ENCODE data around the gene S100B.

The S100B gene

DNA sequence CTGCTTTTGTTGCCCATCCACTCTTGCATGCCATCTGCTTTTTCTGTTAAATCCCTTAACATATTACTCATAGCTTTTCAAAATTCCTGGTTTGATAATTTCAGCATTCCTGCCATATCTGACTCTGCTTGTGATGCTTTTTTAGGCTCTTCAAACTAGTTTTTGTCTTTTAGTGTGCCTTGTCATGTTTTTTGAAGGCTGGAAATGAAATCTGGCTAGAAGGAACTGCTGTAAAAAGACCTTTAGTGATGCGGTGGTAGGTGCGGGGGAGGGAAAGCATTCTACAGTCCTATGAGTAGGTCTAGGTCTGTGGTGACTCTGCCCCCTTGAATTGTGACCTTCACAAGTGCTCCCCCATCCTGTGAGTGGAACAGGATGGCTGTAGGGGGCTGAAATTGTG, 15.0 kb upstream of the S100B start:
- H3K4me1 ChIP-seq (ENCODE audit: control insufficient read depth, low read depth, low read length): no peaks in the 10 kb centered on the region
- H3K79me1 ChIP-seq (ENCODE audit: low read length): no peaks in the 10 kb centered on the region
- H3K4ac ChIP-seq (ENCODE audit: low read depth, low read length): no peak overlapping the region
- DNase-seq: no peak
- no peak overlapping the region for H3K9ac ChIP-seq (ENCODE audit: low read length)
- no peak overlapping the region for H3K4me2 ChIP-seq (ENCODE audit: low read length)
- no peak overlapping the region for H2BK5ac ChIP-seq (ENCODE audit: low read length)
- no peak overlapping the region for H2BK120ac ChIP-seq (ENCODE audit: low read depth, low read length)
- no peak overlapping the region for H4K8ac ChIP-seq (ENCODE audit: low read depth, low read length)
- H4K5ac ChIP-seq (ENCODE audit: low read length): no peak overlapping the region
- no peak overlapping the region for H2BK15ac ChIP-seq (replicated peaks; ENCODE audit: low read depth)
- H3K4me3 ChIP-seq (ENCODE audit: low read length): no peak overlapping the region
- H2AK5ac ChIP-seq (ENCODE audit: low read length): no peak overlapping the region
- H3K23ac ChIP-seq (ENCODE audit: low read length): no peak overlapping the region
- no CpG with 5 or more reads among the region's 2 CpGs for WGBS (ENCODE audit: extremely low coverage, insufficient coverage, low lambda C conversion rate)
- no peaks in the 10 kb centered on the region for H3K27me3 ChIP-seq (ENCODE audit: insufficient read depth, low read length, poor library complexity)
- no peak overlapping the region for H3K18ac ChIP-seq (ENCODE audit: low read length)
- H3K79me2 ChIP-seq (ENCODE audit: control insufficient read depth, insufficient read depth, low read length): no peaks in the 10 kb centered on the region
- H3K27ac ChIP-seq (ENCODE audit: low read depth, low read length): no peak overlapping the region
- H3K36me3 ChIP-seq (ENCODE audit: control insufficient read depth, insufficient read depth, low read length): no peaks in the 10 kb centered on the region
- H3K56ac ChIP-seq (ENCODE audit: low read length): no peak overlapping the region

DNA sequence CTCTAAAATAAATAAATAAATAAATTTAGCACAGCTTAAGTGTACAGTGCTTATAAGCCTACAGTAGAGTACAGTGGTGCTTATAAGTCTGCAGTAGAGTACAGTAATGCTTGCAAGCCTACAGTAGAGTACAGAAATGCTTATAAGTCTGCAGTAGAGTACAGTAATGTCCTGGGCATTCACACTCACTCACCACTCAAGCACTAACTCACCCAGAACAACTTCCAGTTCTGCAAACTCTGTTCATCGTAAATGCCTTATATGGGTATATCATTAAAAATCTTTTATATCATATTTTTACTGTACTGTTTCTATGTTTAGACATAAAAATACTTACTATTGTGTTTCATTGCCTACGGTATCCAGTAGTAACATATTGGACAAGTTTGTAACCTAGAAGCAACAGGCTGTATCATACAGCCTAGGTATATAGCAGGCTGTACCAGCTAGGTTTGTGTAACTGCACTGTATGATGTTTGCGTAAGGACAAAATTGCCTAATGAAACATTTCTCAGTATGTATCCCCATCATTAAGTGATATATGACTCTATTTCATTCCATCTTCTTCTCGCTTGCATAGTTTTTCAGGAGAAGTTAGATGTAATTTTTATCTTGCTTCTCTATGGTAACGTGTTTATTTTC, 14.0 kb upstream of the S100B start:
- Histone ChIP-seq H3K4ac (ENCODE audit: low read depth, low read length) (no peak overlapping the region), H3K23ac (ENCODE audit: low read length) (no peak overlapping the region), H3K56ac (ENCODE audit: low read length) (no peak overlapping the region), H3K4me3 (ENCODE audit: low read length) (no peak overlapping the region), H3K4me2 (ENCODE audit: low read length) (no peak overlapping the region), H2BK120ac (ENCODE audit: low read depth, low read length) (no peak overlapping the region), H3K27me3 (ENCODE audit: insufficient read depth, low read length, poor library complexity) (no peaks in the 10 kb centered on the region), H3K36me3 (ENCODE audit: control insufficient read depth, insufficient read depth, low read length) (no peaks in the 10 kb centered on the region), H2AK5ac (ENCODE audit: low read length) (no peak overlapping the region), H2BK15ac (replicated peaks; ENCODE audit: low read depth) (no peak overlapping the region), H3K79me2 (ENCODE audit: control insufficient read depth, insufficient read depth, low read length) (no peaks in the 10 kb centered on the region), H3K9ac (ENCODE audit: low read length) (no peak overlapping the region), H3K27ac (ENCODE audit: low read depth, low read length) (no peak overlapping the region), H3K4me1 (ENCODE audit: control insufficient read depth, low read depth, low read length) (no peaks in the 10 kb centered on the region), H4K8ac (ENCODE audit: low read depth, low read length) (no peak overlapping the region), H3K18ac (ENCODE audit: low read length) (no peak overlapping the region), H3K79me1 (ENCODE audit: low read length) (no peaks in the 10 kb centered on the region), H2BK5ac (ENCODE audit: low read length) (no peak overlapping the region), H4K5ac (ENCODE audit: low read length) (no peak overlapping the region)
- whole genome bisulfite sequencing (ENCODE audit: extremely low coverage, insufficient coverage, low lambda C conversion rate): no CpG with 5 or more reads among the region's 5 CpGs
- DNase-seq: no peak

DNA sequence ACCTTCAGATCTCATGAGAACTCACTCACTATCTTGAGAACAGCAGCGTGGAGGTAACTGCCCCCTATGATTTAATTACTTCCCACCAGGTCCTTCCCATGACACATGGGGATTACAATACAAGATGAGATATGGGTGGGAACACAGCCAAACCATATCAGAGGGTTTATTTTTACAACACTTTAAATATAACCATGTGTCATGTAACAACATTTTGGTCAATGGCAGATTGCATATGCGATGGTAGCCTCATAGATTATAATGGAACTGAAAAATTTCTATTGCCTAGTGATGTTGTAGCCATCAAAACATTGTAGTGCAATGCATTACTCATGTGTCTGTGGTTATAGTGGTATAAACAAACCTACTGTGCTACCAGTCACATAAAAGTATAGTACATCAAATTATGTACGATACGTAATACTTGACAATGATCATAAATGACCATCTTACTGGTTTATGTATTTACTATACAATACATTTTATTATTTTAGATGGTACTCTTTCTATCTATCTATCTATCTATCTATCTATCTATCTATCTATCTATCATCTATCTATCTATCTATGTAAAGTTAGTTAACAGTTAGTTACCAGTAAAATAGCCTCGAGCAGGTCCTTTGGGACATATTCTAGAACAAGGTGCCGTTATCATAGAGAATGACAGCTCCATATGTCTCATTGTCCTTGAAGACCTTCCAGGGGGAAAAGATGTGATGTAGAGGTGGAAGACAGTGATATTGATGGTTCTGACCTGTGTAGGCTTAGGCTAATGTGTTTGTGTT, 12.6 kb upstream of the S100B start:
- Histone ChIP-seq H4K5ac (ENCODE audit: low read length) (no peak overlapping the region), H2AK5ac (ENCODE audit: low read length) (no peak overlapping the region), H3K27ac (ENCODE audit: low read depth, low read length) (no peak overlapping the region), H2BK15ac (replicated peaks; ENCODE audit: low read depth) (no peak overlapping the region), H3K79me1 (ENCODE audit: low read length) (no peaks in the 10 kb centered on the region), H3K36me3 (ENCODE audit: control insufficient read depth, insufficient read depth, low read length) (no peaks in the 10 kb centered on the region), H3K4me2 (ENCODE audit: low read length) (no peak overlapping the region), H2BK5ac (ENCODE audit: low read length) (no peak overlapping the region), H3K4me3 (ENCODE audit: low read length) (no peak overlapping the region), H3K4ac (ENCODE audit: low read depth, low read length) (no peak overlapping the region), H3K23ac (ENCODE audit: low read length) (no peak overlapping the region), H4K8ac (ENCODE audit: low read depth, low read length) (no peak overlapping the region), H3K27me3 (ENCODE audit: insufficient read depth, low read length, poor library complexity) (no peaks in the 10 kb centered on the region), H3K56ac (ENCODE audit: low read length) (no peak overlapping the region), H3K79me2 (ENCODE audit: control insufficient read depth, insufficient read depth, low read length) (no peaks in the 10 kb centered on the region), H3K4me1 (ENCODE audit: control insufficient read depth, low read depth, low read length) (no peaks in the 10 kb centered on the region), H2BK120ac (ENCODE audit: low read depth, low read length) (no peak overlapping the region), H3K18ac (ENCODE audit: low read length) (no peak overlapping the region), H3K9ac (ENCODE audit: low read length) (no peak overlapping the region)
- DNase-seq: no peak
- no CpG with 5 or more reads among the region's 6 CpGs for WGBS (ENCODE audit: extremely low coverage, insufficient coverage, low lambda C conversion rate)

DNA sequence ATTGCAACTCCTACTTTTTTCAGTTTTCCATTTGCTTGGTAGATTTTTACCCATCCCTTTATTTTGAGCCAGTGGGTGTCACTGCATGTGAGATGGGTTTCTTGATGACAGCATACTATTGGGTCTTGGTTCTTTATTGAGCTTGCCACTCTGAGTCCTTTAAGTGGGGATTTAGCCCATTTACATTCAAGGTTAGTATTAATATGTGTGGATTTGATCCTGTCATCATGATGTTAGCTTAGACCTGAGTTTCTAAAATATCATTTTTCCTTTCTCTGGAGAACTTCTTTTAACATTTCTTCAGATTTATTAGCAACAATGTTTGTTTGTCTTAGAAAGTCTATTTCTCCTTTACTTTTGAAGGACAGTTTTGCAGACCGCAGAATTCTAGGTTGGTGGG, 11.8 kb upstream of the S100B start:
- no peak for DNase-seq
- H3K79me2 ChIP-seq (ENCODE audit: control insufficient read depth, insufficient read depth, low read length): no peaks in the 10 kb centered on the region
- no peak overlapping the region for H2BK15ac ChIP-seq (replicated peaks; ENCODE audit: low read depth)
- no peak overlapping the region for H3K4me2 ChIP-seq (ENCODE audit: low read length)
- no peak overlapping the region for H3K27ac ChIP-seq (ENCODE audit: low read depth, low read length)
- H3K56ac ChIP-seq (ENCODE audit: low read length): no peak overlapping the region
- no peaks in the 10 kb centered on the region for H3K36me3 ChIP-seq (ENCODE audit: control insufficient read depth, insufficient read depth, low read length)
- H3K4ac ChIP-seq (ENCODE audit: low read depth, low read length): no peak overlapping the region
- H3K9ac ChIP-seq (ENCODE audit: low read length): no peak overlapping the region
- H3K79me1 ChIP-seq (ENCODE audit: low read length): no peaks in the 10 kb centered on the region
- no peak overlapping the region for H3K4me3 ChIP-seq (ENCODE audit: low read length)
- no peak overlapping the region for H4K8ac ChIP-seq (ENCODE audit: low read depth, low read length)
- no peak overlapping the region for H3K18ac ChIP-seq (ENCODE audit: low read length)
- no peak overlapping the region for H2AK5ac ChIP-seq (ENCODE audit: low read length)
- H2BK5ac ChIP-seq (ENCODE audit: low read length): no peak overlapping the region
- no CpG with 5 or more reads among the region's 1 CpG for WGBS (ENCODE audit: extremely low coverage, insufficient coverage, low lambda C conversion rate)
- no peaks in the 10 kb centered on the region for H3K27me3 ChIP-seq (ENCODE audit: insufficient read depth, low read length, poor library complexity)
- no peak overlapping the region for H2BK120ac ChIP-seq (ENCODE audit: low read depth, low read length)
- H3K4me1 ChIP-seq (ENCODE audit: control insufficient read depth, low read depth, low read length): no peaks in the 10 kb centered on the region
- H4K5ac ChIP-seq (ENCODE audit: low read length): no peak overlapping the region
- no peak overlapping the region for H3K23ac ChIP-seq (ENCODE audit: low read length)

- no peak overlapping the region for H3K9ac ChIP-seq (ENCODE audit: low read length)
- H3K4ac ChIP-seq (ENCODE audit: low read depth, low read length): no peak overlapping the region
- no peak overlapping the region for H3K27ac ChIP-seq (ENCODE audit: low read depth, low read length)
- H3K79me2 ChIP-seq (ENCODE audit: control insufficient read depth, insufficient read depth, low read length): no peaks in the 10 kb centered on the region
- no peak overlapping the region for H3K23ac ChIP-seq (ENCODE audit: low read length)
- WGBS (ENCODE audit: extremely low coverage, insufficient coverage, low lambda C conversion rate): no CpG with 5 or more reads among the region's 2 CpGs
- H3K4me1 ChIP-seq (ENCODE audit: control insufficient read depth, low read depth, low read length): no peaks in the 10 kb centered on the region
- no peak overlapping the region for H4K8ac ChIP-seq (ENCODE audit: low read depth, low read length)
- no peaks in the 10 kb centered on the region for H3K36me3 ChIP-seq (ENCODE audit: control insufficient read depth, insufficient read depth, low read length)
- no peak overlapping the region for H3K56ac ChIP-seq (ENCODE audit: low read length)
- H2BK120ac ChIP-seq (ENCODE audit: low read depth, low read length): no peak overlapping the region
- H3K4me2 ChIP-seq (ENCODE audit: low read length): no peak overlapping the region
- no peak overlapping the region for H3K4me3 ChIP-seq (ENCODE audit: low read length)
- H4K5ac ChIP-seq (ENCODE audit: low read length): no peak overlapping the region
- no peaks in the 10 kb centered on the region for H3K27me3 ChIP-seq (ENCODE audit: insufficient read depth, low read length, poor library complexity)
- H2AK5ac ChIP-seq (ENCODE audit: low read length): no peak overlapping the region
- no peak overlapping the region for H2BK5ac ChIP-seq (ENCODE audit: low read length)
- H3K79me1 ChIP-seq (ENCODE audit: low read length): no peaks in the 10 kb centered on the region
- DNase-seq: no peak
- no peak overlapping the region for H2BK15ac ChIP-seq (replicated peaks; ENCODE audit: low read depth)
- H3K18ac ChIP-seq (ENCODE audit: low read length): no peak overlapping the region
Observed at GRCh38 chr21:46616050-46616449, 11.2 kb upstream of the S100B start.

Data from mesendoderm (in vitro differentiated cells).